Melanocyte of skin (primary cell): Measurements from ENCODE around the gene RPS6KA1. TPM values are rescaled to one million over a fixed set of nuclear protein-coding genes. Genes with fewer than 3 reads are reported as not detected.

Source experiments
- small RNA-seq, 2 donors: library from RNA; depleted of rRNA; stranded (forward); fragments of <200 nt; gene quantifications; one replicate each; pipeline ENCODE3, GENCODE V24; 2012
- total RNA-seq, 2 donors: library from RNA; depleted of rRNA; stranded (reverse); fragments of >200 nt; gene quantifications; 2 replicates each; pipeline ENCODE4 v1.2.3, GENCODE V29; 2012

RPS6KA1 gene
- 10 to 100 TPM in 1 of 2 donors, 1 to 10 TPM in 1; 5.9 to 12.7 TPM for total RNA-seq

DNA sequence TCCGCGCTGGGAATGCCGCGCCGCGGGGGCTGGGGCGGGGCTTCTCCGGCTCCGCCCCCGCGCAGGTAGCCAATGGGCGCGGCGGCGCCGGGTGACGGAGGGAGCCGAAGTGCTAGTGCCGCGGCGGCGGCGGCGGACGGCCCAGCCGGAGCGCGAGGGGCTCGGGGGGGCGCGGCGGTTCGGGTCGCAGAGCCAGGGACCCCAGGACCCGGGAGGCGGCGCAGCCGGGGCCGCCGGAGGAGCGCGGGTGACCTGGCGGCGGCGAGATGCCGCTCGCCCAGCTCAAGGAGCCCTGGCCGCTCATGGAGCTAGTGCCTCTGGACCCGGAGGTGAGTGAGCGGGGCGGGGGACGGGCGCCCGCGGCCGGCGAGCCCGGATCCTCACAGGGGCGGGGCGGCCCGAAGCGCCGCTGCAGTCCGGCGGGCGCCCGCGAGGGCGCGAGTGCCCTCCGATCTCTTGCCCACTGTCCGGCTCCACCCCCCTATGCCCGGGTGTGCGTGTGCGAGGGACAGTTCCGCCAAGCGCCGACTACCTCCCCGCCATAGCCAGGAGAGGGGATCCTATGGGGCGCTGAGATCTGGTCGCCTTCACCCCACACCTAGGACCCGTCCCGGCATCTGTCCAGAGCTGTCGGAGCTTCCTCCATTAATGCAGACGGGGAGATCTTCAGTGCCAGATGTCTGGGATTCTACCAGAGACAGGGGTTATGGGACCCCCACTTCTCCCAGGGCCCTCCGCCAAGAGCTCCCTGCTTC is at the start of gene RPS6KA1:
RPS6KA1 (plus strand) TSS at position 107 of the 755 bp plus-strand sequence; CDS start at position 267, 160 bp downstream.

Small RNA genes lying within 50 kb of the gene (small RNA-seq; reads per million reads assigned to genes)
- 0.21 to 0.41 reads per million in 2 donors for gene MIR1976
- gene RF00019: 0 reads per million in 2 donors
- gene RNU7-29P: 0 reads per million in 2 donors

Other genes starting within 250 kb of the RPS6KA1 start
- gene SH3BGRL3, start 249.7 kb upstream of the RPS6KA1 start, total RNA-seq: 10 to 100 TPM; 11.7 to 15.7 TPM
- 1 to 10 TPM; 6.0 to 9.3 TPM for gene UBXN11, start 223.1 kb upstream of the RPS6KA1 start, total RNA-seq
- gene CD52, start 211.8 kb upstream of the RPS6KA1 start, total RNA-seq: not detected
- gene CRYBG2, start 175.6 kb upstream of the RPS6KA1 start, total RNA-seq: not detected
- not detected for gene ZNF683, start 157.0 kb upstream of the RPS6KA1 start, total RNA-seq
- not detected for gene LIN28A, start 118.9 kb upstream of the RPS6KA1 start, total RNA-seq
- 10 to 100 TPM; 50.2 to 59.6 TPM for gene DHDDS, start 97.4 kb upstream of the RPS6KA1 start, total RNA-seq
- gene HMGN2, start 57.3 kb upstream of the RPS6KA1 start, total RNA-seq: 100 to 1,000 TPM; 188 to 391 TPM
- gene ARID1A, start 166.3 kb downstream of the RPS6KA1 start, total RNA-seq: 10 to 100 TPM; 26.6 to 27.5 TPM